Measurements from ENCODE around the gene PHGDH. TPM values are rescaled to one million over a fixed set of nuclear protein-coding genes. Genes with fewer than 3 reads are reported as not detected.

Gene PHGDH
- total and polyA plus RNA-seq, 9 of the 15 experiments (the other 6 are each of a cell fraction or from before 2014, with no cell fraction given), result 6.7 to 84.2 (median 36.2) TPM

- TF ChIP-seq, protein P1, sequence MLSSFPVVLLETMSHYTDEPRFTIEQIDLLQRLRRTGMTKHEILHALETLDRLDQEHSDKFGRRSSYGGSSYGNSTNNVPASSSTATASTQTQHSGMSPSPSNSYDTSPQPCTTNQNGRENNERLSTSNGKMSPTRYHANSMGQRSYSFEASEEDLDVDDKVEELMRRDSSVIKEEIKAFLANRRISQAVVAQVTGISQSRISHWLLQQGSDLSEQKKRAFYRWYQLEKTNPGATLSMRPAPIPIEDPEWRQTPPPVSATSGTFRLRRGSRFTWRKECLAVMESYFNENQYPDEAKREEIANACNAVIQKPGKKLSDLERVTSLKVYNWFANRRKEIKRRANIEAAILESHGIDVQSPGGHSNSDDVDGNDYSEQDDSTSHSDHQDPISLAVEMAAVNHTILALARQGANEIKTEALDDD (IDR thresholded peaks at IDR 0.05), result peak; percentile 92
- TF ChIP-seq ZNF134 (CRISPR knock-in tag; conservative IDR thresholded peaks at IDR 0.05), result no peak
- no peak for TF ChIP-seq NR2F6 (CRISPR knock-in tag; IDR thresholded peaks at IDR 0.05)
- no peak for TF ChIP-seq POLR2H (tag; IDR thresholded peaks at IDR 0.05; ENCODE audit: low read depth)
- TF ChIP-seq LCOR (CRISPR knock-in tag; IDR thresholded peaks at IDR 0.05), result no peak
- TF ChIP-seq BHLHE40 (IDR thresholded peaks at IDR 0.05; ENCODE audit: low read length), result no peak
- TF ChIP-seq JUN (IDR thresholded peaks at IDR 0.05; ENCODE audit: borderline replicate concordance, low read depth, low read length), result 0 out of 2 replicates have a peak, but pooled peaks have one; percentile 24
- no peak for TF ChIP-seq JUN (CRISPR knock-in tag; IDR thresholded peaks at IDR 0.05; ENCODE audit: borderline replicate concordance)
- no peak for TF ChIP-seq TBP (optimal IDR thresholded peaks at IDR 0.05; ENCODE audit: low read depth, low read length)
Measured at GRCh38 chr1:119674111-119674526, 37.6 kb upstream of the PHGDH start (continued).

DNA sequence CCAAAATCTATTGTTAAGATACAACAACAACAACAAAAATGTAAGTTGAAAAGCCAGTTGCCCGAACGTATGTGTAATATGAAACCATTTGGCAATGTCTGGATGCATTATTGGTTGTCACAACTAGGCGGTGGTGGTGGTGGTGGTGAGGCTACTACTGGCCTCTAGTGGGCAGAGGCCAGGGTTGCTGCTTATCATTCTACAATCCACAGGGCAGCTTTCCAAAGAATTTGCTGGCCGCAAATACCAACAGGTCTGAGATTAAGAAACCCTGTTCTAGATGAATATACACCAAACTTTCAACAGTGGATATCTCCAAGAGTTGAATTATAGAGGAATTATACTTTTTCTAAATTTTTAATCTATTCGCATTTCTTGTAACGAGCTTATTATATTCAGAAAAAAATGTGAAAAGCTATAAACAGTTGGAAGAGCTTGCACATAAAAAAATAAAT is 36.9 kb upstream of the PHGDH start:
- H3K4me2 ChIP-seq (ENCODE audit: insufficient read depth, low read length), result no peak overlapping the region; the same call in 1 of the 2 replicates
- peak; percentile 49; the same call in 1 of the 2 replicates for TF ChIP-seq ZKSCAN1 (IDR thresholded peaks at IDR 0.05; ENCODE audit: low read depth, low read length)
- TF ChIP-seq JUND (IDR thresholded peaks at IDR 0.05; ENCODE audit: borderline replicate concordance, low read depth, low read length), result peak; percentile 25; the same call in 1 of the 2 replicates
- TF ChIP-seq JUND (tag; IDR thresholded peaks at IDR 0.05; ENCODE audit: borderline replicate concordance, low read depth, low read length), result no peak
- peak; percentile 57; the same call in 1 of the 2 replicates for TF ChIP-seq ZNF766 (CRISPR knock-in tag; conservative IDR thresholded peaks at IDR 0.05)
- 0 out of 2 replicates have a peak, but pooled peaks have one; percentile 27 for TF ChIP-seq TEAD4 (IDR thresholded peaks at IDR 0.05; ENCODE audit: low read length)
- no peak for TF ChIP-seq TEAD4 (CRISPR knock-in tag; IDR thresholded peaks at IDR 0.05; ENCODE audit: borderline replicate concordance)
- TF ChIP-seq, protein P2, sequence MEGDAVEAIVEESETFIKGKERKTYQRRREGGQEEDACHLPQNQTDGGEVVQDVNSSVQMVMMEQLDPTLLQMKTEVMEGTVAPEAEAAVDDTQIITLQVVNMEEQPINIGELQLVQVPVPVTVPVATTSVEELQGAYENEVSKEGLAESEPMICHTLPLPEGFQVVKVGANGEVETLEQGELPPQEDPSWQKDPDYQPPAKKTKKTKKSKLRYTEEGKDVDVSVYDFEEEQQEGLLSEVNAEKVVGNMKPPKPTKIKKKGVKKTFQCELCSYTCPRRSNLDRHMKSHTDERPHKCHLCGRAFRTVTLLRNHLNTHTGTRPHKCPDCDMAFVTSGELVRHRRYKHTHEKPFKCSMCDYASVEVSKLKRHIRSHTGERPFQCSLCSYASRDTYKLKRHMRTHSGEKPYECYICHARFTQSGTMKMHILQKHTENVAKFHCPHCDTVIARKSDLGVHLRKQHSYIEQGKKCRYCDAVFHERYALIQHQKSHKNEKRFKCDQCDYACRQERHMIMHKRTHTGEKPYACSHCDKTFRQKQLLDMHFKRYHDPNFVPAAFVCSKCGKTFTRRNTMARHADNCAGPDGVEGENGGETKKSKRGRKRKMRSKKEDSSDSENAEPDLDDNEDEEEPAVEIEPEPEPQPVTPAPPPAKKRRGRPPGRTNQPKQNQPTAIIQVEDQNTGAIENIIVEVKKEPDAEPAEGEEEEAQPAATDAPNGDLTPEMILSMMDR (IDR thresholded peaks at IDR 0.05 in 2 of 3, conservative IDR thresholded peaks at IDR 0.05 in 1 of 3; ENCODE audit: insufficient read depth in 2 of 3, low read depth in 1 of 3, low read length in 3 of 3), result peak; percentile 88 to 100 (median 98)
- no peak for TF ChIP-seq BMI1 (IDR thresholded peaks at IDR 0.05; ENCODE audit: low read length)
- TF ChIP-seq PML (IDR thresholded peaks at IDR 0.05; ENCODE audit: low read length), result 0 out of 2 replicates have a peak, but pooled peaks have one; percentile 23
- no peak for TF ChIP-seq HDAC8 (tag; IDR thresholded peaks at IDR 0.05)
- peak; percentile 55 for TF ChIP-seq NFIC (IDR thresholded peaks at IDR 0.05)
- peak in 1 of 2 experiments; percentile 28; a peak in 1 of 4 replicates for TF ChIP-seq RCOR1 (IDR thresholded peaks at IDR 0.05; ENCODE audit: borderline replicate concordance in 1 of 2, low read depth in 2 of 2, low read length in 2 of 2)

More for the DNA sequence above, 36.9 kb upstream of the PHGDH start:
- no TSS peak for BruUV-seq (replicated peaks)
- no peaks in the 10 kb centered on the region for H3K9me3 ChIP-seq (replicated peaks; ENCODE audit: control insufficient read depth, insufficient read depth, low read depth, low read length)
- peak overlapping the region; percentile 91; the same call in 1 of the 2 replicates for H2AFZ ChIP-seq (ENCODE audit: low read depth, low read length)
- POLR2A ChIA-PET, result interaction anchor here (1.0 to 2.2 kb wide), 4 partner anchors 13 to 53 kb away, joined by 3 to 8 read pairs (median 4); no protein-coding TSS in a partner anchor
- no peak overlapping the region for H3K9ac ChIP-seq (ENCODE audit: insufficient read depth in 1 of 2, low read depth in 2 of 2, low read length in 2 of 2)
- no peaks in the 10 kb centered on the region for H3K79me2 ChIP-seq (ENCODE audit: control insufficient read depth, insufficient read depth, low read length)
- no peak overlapping the region for H3K4me3 ChIP-seq
- no peaks in the 10 kb centered on the region for H3K36me3 ChIP-seq (ENCODE audit: control insufficient read depth, insufficient read depth, low read length)
- CTCF ChIA-PET (ENCODE audit: low intra/inter-chr PET ratio), result interaction anchor here (1.2 to 3.4 kb wide), 2 partner anchors 29 to 62 kb away, joined by 3 to 56 read pairs; no protein-coding TSS in a partner anchor
- H3K4me1 ChIP-seq (replicated peaks in 1 of 2; ENCODE audit: control insufficient read depth in 2 of 2, insufficient read depth in 2 of 2, low read length in 2 of 2), result peaks cover 0 to 18% of the 10 kb centered on the region in 2 experiments; a peak in 3 of 5 replicates
- in situ Hi-C loops (cut with MboI) (no loop called here), intact Hi-C loops (cut with micrococcal nuclease) (loop anchor here (1.0 to 10.0 kb wide), 5 partner anchors 37 to 303 kb away; partner anchors contain the start of gene PHGDH)
- no peaks in the 10 kb centered on the region for H4K20me1 ChIP-seq (replicated peaks; ENCODE audit: control insufficient read depth, insufficient read depth, low read length)
- no peaks in the 10 kb centered on the region; a peak in 1 of 5 replicates for H3K27me3 ChIP-seq (ENCODE audit: control insufficient read depth in 2 of 2, insufficient read depth in 2 of 2, low read length in 2 of 2)
- WGBS (ENCODE audit: insufficient coverage, low coverage, missing lambda C conversion rate), result 19% methylated on average over 6 of the region's 6 CpGs
- DNase-seq (ENCODE audit: extremely low read depth in 1 of 4, low spot score in 3 of 4) (peak; percentile 67 to 81 (median 72)), FAIRE-seq (peak; percentile 81), ATAC-seq (peak; percentile 91)
- no peaks in the 10 kb centered on the region for H3K9me1 ChIP-seq (ENCODE audit: control insufficient read depth, insufficient read depth, low read length)
- H3K27ac ChIP-seq (ENCODE audit: extremely low read depth, low read depth, low read length), result no peak overlapping the region

All from K562 (cell line).